IPS-18c (cell line): ENCODE results near the gene OR52N4.
"Not testable (repeated sequence)": the region's sequence is repeated elsewhere in the genome, so short reads cannot be mapped to it uniquely, and the experiment has no call there.

ENCODE experiments used
- H3K4me3 ChIP-seq: 2 replicates; pipeline ENCODE4 v1.7.0; 2013; ENCODE audit warnings: low read depth, mild to moderate bottlenecking, low read length, moderate library complexity; ENCODE audit not compliant: insufficient read depth
- H3K9me3 ChIP-seq: one replicate; pipeline ENCODE4 v1.6.1; 2013; ENCODE audit warnings: mild to moderate bottlenecking, low read length, moderate library complexity; ENCODE audit not compliant: control insufficient read depth, insufficient read depth

Gene OR52N4

DNA sequence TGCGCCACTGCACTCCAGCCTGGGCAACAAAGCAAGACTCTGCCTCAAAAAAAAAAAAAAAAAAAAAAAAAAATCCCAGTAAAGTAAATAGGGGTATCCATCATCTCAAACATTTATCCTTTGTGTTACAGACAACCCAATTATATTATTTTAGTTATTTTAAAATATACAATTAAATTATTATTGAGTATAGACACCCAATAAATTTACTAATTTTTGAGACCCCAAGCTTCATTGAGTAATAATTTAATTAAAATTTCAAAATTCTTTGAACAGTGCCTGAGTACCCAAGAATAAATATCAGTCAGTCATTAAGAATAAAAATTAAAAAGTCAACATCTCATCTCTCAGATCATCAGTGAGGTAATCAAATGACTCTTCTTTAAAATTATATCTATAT is at the start of gene OR52N4:
Gene OR52N4, plus strand, starts transcription at position 301 of the 400 bp plus-strand sequence. CDS start 498 bp downstream, outside the sequence.
- H3K4me3 ChIP-seq = no peak within 1 kb of the TSS
- H3K9me3 ChIP-seq = no peaks in the 10 kb centered on the region

DNA sequence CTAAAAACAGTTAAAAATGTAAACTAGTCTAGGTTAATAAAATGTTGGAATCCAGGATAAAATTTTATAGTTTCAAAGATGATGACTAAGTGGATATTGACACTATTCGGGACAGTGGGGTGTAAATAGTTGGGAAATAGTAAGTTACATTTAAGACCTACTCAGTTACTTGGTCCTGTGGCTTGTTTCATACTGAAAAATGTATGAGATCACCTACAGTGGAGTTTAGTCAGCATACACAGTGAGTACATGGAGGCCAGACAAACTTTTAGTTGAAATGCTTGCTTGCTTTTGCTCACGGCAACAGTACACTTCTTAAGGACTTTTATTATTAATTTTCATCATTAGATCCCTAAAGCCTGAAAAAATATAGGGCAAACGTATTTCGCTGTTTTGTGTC is 48.4 kb upstream of the OR52N4 start:
- H3K9me3 ChIP-seq = no peaks in the 10 kb centered on the region
- H3K4me3 ChIP-seq = no peak overlapping the region

DNA sequence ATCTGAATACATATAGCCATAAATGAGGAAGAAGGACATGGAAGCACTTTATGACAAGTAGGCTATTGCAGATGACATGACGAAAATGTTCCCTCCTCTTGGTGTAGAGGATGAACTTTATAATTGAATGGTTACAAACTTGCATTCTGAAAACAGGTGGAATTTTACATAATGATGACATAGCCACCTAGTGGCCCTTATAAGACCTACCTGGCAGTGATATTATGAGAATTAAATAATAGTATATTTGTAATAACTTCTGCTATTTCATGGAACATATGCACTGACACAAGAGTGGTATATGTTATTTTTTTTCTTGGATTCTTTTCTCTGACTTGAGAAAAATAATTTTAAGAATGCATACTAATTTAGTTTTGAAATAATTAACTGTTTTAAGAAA is 41.5 kb upstream of the OR52N4 start:
- no peaks in the 10 kb centered on the region for H3K9me3 ChIP-seq
- H3K4me3 ChIP-seq = no peak overlapping the region

DNA sequence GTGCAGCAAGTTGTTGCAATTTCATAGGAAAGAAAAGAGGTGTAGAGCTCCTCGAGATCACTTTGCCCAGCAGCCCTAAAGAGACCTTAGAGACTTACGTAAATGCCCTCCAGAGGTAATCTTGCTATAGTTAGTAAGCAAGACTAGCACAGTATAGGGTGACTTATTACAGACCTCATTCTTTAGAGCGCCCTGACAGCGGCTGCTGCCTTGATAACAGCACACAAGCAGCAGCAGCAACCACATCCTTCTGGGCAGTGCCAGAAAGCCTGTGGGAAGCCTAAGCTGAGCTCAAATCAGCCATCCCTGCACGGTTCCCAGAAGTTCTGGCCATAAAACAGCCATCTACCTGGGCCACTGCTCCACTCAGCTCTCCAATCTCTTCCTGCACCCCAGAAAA is 40.3 kb upstream of the OR52N4 start:
- H3K9me3 ChIP-seq = no peaks in the 10 kb centered on the region
- no peak overlapping the region for H3K4me3 ChIP-seq

DNA sequence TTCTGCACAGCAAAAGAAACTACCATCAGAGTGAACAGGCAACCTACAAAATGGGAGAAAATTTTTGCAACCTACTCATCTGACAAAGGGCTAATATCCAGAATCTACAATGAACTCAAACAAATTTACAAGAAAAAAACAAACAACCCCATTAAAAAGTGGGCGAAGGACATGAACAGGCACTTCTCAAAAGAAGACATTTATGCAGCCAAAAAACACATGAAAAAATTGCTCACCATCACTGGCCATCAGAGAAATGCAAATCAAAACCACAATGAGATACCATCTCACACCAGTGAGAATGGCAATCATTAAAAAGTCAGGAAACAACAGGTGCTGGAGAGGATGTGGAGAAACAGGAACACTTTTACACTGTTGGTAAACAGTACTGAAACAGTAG is 37.5 kb upstream of the OR52N4 start:
- not testable (repeated sequence) for H3K9me3 ChIP-seq, H3K4me3 ChIP-seq

DNA sequence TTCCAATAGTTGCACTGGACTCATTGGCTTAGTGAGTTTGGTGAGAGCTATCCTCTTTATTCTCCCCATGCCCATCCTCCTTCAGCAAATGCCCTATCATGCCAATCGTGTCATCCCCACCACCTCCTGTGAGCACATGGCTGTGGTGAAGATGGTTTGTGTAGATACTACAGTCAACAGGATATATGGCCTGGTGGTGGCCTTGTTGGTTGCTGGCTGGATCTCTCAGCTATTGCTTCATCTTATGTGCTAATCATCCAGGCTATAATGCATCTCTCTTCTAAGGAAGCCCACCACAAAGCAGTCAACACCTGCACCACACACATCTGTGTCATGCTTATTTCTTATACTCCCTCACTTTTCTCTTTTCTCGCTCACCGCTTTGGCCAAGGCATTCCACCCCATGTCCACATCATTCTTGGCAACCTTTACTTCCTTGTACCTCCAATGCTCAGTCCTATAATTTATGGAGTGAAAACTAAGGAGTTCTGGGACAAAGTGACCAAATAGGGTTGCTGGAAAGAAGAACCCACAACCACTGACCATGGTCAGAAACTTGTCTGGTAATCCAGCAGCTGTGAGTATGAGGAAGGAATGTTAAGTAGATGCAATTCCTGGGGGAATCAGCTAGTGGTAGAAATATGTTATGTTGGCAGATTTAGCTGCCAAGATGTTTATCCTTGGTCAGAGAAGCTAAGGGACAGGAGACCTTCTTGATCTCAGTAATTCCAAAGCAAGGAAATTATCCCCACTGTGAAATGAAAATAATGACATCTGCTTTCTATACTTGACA is 34.1 kb upstream of the OR52N4 start:
- no peaks in the 10 kb centered on the region for H3K9me3 ChIP-seq
- no peak overlapping the region for H3K4me3 ChIP-seq

DNA sequence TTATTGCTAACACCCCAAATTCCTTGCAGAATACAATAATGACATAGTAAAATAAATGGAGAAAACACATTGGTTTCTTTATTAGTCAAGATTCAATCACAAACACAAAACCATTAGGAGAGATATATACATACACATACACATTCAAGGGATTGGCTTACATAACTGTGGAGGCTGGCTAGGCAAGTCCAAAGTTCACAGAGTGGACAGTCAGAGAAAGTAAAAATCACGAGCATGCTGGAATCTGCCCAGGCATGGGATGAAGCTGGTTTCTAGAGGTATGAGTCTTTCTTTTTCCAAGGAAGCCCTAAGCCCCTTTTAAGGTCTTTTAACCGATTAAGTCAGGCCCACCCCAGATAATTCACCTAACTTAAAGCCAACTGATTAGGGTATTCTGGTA is 31.4 kb upstream of the OR52N4 start:
- Histone ChIP-seq H3K9me3 (no peaks in the 10 kb centered on the region), H3K4me3 (no peak overlapping the region)

DNA sequence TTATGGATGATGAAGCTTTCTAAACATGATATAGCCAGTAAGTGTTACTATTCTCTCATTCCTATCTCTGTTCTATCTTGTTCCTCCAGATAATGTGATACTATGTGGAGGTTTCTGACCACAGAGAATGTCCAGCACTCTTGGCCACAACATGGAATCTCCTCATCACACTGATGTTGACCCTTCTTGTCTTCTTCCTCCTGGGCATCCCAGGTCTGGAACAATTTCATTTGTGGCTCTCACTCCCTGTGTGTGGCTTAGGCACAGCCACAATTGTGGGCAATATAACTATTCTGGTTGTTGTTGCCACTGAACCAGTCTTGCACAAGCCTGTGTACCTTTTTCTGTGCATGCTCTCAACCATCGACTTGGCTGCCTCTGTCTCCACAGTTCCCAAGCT is 27.7 kb upstream of the OR52N4 start:
- Histone ChIP-seq H3K4me3 (no peak overlapping the region), H3K9me3 (no peaks in the 10 kb centered on the region)

DNA sequence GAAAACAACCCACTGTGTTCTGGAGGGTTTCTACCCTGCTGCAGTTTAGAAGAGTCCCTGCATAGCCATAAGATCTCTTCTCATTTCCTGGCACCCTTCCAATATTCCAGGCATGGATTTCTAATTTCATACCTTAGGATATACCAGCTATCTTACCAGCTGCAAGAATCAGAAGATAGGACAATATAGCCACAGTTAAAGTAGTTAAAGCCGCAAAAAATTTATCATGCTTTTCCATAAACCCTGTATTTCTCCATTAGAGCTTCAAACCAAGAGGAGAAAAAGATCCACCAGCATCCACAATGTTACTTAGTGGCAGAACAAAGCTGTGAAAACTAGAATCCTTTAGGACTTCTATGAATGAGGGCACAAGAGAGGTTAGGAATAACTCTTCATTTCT is 26.4 kb upstream of the OR52N4 start:
- no peaks in the 10 kb centered on the region for H3K9me3 ChIP-seq
- no peak overlapping the region for H3K4me3 ChIP-seq

DNA sequence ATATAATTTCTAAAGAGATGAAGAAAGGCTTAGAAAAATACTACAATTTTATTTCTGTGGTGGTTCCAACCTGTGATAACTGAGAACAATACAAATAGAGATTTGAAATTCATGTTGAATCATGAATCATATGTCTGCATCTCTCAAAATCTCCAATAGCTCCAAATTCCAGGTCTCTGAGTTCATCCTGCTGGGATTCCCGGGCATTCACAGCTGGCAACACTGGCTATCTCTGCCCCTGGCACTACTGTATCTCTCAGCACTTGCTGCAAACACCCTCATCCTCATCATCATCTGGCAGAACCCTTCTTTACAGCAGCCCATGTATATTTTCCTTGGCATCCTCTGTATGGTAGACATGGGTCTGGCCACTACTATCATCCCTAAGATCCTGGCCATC is 17.6 kb upstream of the OR52N4 start, which contains the start of gene OR56B1:
Gene OR56B1, plus strand, starts transcription at position 53 of the 400 bp plus-strand sequence. Its CDS starts 69 bp downstream, at position 122.
- Histone ChIP-seq H3K4me3 (no peak within 1 kb of the TSS), H3K9me3 (no peaks in the 10 kb centered on the region)

DNA sequence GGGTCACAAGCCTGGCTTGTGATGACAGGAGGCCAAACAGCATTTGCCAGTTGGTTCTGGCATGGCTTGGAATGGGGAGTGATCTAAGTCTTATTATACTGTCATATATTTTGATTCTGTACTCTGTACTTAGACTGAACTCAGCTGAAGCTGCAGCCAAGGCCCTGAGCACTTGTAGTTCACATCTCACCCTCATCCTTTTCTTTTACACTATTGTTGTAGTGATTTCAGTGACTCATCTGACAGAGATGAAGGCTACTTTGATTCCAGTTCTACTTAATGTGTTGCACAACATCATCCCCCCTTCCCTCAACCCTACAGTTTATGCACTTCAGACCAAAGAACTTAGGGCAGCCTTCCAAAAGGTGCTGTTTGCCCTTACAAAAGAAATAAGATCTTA is 17.0 kb upstream of the OR52N4 start:
- Histone ChIP-seq H3K4me3 (no peak overlapping the region), H3K9me3 (no peaks in the 10 kb centered on the region)

DNA sequence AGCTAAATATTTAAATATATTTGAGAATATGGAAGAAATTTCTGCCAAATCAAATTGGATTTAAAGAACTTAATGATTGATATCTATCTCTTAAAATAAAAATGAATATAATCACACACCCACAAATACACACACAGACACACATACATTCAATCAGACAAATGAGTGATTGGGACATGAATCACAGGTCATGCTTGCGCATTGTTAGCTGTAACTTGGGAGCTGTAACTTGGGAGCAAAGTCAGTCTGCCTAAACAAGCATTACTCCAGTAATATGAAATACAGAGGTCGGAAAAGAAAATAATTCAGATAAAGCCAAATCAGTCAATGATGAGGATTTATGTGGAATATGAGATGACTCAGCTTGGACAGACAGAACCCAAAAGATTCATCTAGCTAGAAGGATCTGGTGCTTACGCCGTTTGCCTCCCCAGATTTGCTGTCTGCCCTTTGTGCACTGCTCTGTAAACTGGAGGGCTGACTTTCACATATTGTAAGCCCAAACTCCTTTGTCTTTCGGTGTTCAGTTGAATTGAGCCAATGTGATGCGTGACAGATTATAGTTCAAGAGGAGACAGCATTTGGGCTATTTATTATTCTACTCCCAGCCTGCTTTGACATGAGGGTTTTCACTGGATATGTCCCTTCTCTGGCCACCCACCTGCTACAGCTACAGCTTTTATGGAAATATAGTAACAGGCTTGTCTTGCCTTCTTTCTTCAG is 16.2 kb upstream of the OR52N4 start:
- H3K9me3 ChIP-seq = no peaks in the 10 kb centered on the region
- no peak overlapping the region for H3K4me3 ChIP-seq

DNA sequence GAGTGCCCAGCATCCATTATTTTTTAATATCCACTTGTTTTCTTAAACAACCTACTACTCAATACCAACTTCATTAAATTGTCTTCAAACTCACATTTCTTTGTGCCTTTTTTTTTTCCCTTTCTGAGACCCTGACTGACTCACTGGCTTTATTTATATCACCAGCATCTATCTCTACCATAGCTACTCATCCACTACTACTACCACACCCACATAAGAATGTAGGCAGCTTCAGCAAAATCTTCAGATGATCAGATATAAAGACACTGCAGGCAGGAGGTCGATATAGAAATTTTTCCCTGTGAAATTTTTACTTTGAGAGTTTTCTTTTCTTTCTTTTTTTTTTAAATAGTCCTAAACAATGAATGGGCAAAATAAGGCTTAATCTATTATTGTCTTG is 15.6 kb upstream of the OR52N4 start:
- no peak overlapping the region for H3K4me3 ChIP-seq
- H3K9me3 ChIP-seq = no peaks in the 10 kb centered on the region

DNA sequence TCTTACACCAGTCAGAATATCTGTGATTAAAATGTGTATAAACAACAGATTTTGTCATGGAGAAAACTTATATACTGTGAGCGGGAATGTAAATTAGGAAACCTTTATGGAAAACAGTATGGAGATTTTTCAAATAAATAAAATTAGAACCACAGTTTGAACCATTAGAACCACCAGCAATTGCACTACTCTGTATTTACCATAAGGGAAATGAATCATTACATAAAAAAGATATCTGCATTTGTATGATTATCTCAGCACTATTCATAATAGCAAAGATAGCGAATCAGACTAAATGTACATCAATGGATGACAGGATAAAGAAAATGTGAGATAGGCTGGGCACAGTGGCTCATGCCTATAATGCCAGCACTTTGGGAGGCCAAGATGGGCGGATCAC is 7.4 kb upstream of the OR52N4 start:
- Histone ChIP-seq H3K4me3 (no peak overlapping the region), H3K9me3 (no peaks in the 10 kb centered on the region)

DNA sequence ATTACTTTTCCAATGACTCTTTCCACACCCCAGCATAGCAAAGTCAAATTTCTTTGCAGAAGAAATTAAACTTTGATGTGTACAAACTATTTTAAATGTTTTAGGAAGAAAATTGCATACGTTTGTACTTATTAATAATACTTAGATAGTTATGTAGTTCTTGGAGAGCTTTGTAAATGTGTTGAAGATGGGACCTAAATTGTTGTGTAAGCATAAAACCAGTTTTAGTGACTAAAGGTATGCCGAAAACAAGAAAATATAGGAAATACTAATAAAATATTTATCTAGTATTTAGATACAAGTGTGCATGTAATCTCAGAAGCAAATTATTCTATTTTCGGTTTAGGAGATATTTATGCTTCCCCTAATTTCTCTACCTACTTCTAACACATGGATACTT is 4.2 kb upstream of the OR52N4 start:
- no peak overlapping the region for H3K4me3 ChIP-seq
- H3K9me3 ChIP-seq = no peaks in the 10 kb centered on the region

DNA sequence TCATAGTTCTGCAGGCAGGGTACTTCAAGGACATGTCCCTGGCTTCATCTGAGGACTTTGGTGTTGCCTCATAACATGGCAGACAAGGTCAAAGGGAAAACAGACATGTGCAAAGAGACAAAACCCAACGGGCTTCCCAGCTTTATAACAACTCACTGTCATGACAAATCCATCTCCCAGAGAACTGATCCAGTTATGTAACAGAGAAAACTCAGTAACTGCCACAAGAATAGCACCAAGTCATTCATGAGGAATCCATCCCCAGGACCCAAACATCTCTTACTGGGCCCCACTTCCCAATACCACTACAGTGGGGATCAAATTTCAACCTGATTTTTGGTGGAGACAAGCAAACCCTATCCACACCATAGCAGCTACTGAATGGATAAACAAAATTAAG is 13.0 kb downstream of the OR52N4 start:
- H3K4me3 ChIP-seq = no peak overlapping the region

DNA sequence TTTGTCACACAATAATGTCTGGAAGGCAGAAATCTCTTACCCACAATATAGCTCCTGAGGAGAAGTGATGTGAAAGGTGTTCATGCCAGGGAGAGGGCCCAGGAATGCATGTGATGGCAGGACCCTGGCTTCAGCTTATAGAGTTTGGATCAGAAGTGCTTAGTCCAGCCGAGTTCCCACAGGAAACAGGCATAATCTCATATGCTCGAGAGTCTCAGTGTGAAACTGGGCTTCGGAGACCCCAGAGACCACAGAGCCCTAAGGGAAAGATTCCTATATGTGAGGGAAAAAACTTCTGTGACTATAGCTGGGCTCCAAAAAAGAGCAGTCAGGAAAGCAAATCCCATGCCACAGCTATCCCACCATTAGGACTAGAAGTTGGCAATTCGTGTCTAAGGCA is 29.2 kb downstream of the OR52N4 start, which contains the start of gene OR52N5:
Gene OR52N5, minus strand, starts transcription at position 101 of the 400 bp plus-strand sequence. CDS start 4,721 bp downstream, outside the sequence.
- no peak within 1 kb of the TSS for H3K4me3 ChIP-seq
- H3K9me3 ChIP-seq = no peaks in the 10 kb centered on the region

More for the DNA sequence above, 13.0 kb downstream of the OR52N4 start:
- no peaks in the 10 kb centered on the region for H3K9me3 ChIP-seq

DNA sequence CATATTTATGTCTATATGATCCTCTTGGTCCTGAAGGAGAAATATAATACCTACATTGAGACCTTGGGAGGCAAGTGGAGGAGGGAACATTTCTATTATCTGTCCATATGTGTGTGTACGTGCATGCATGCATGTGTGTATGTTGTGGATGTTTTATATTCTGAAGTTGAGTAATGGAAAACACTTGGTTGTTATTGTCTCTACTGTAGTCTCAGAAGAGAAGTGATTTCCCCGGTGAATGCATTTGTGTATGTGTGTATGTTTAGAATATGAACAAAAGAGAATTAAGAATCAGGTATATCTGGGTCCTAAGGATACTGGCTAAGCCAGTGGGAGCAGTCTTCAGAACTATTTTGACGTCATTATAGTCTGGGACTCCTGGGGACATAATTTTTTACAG is 37.1 kb downstream of the OR52N4 start, which contains the start of gene OR52N1:
Gene OR52N1, minus strand, starts transcription at position 101 of the 400 bp plus-strand sequence. CDS start 2,449 bp downstream, outside the sequence.
- Histone ChIP-seq H3K9me3 (no peaks in the 10 kb centered on the region), H3K4me3 (no peak within 1 kb of the TSS)
